Measurements from ENCODE around the gene SMYD1. TPM values are rescaled to one million over a fixed set of nuclear protein-coding genes. Genes with fewer than 3 reads are reported as not detected.

Gene SMYD1
- polyA plus RNA-seq, 1 donor from 2014 or later = not detected

- Histone ChIP-seq H4K20me1 (ENCODE audit: insufficient read depth) (no peaks in the 10 kb centered on the region), H3K79me2 (replicated peaks; ENCODE audit: insufficient read depth, low read length) (no peaks in the 10 kb centered on the region), H2AFZ (ENCODE audit: low read depth, low read length) (no peak overlapping the region), H3K4me3 (ENCODE audit: low read length) (no peak overlapping the region), H3K36me3 (ENCODE audit: insufficient read depth, low read length) (no peaks in the 10 kb centered on the region), H3K9me2 (ENCODE audit: insufficient read depth, low read length) (no peaks in the 10 kb centered on the region), H3K4me2 (ENCODE audit: low read length) (no peak overlapping the region), H3K27ac (ENCODE audit: low read length) (no peak overlapping the region), H3K27me3 (ENCODE audit: insufficient read depth, low read depth, low read length) (no peaks in the 10 kb centered on the region), H3K9me3 (ENCODE audit: low read length) (no peaks in the 10 kb centered on the region), H3K9ac (ENCODE audit: low read length) (no peak overlapping the region), H3F3A (ENCODE audit: insufficient read depth, low read length, poor library complexity, severe bottlenecking) (no peaks in the 10 kb centered on the region)
- TF ChIP-seq EP300 (conservative IDR thresholded peaks at IDR 0.05; ENCODE audit: poor library complexity, severe bottlenecking) (no peak), RAD21 (conservative IDR thresholded peaks at IDR 0.05) (no peak), MXI1 (conservative IDR thresholded peaks at IDR 0.05; ENCODE audit: poor library complexity, severe bottlenecking) (no peak), EZH2 (IDR thresholded peaks at IDR 0.05; ENCODE audit: borderline replicate concordance, insufficient read depth, low read length, poor library complexity, severe bottlenecking) (no peak), TAF1 (IDR thresholded peaks at IDR 0.05; ENCODE audit: low read depth) (no peak), CTCF (IDR thresholded peaks at IDR 0.05; ENCODE audit: poor library complexity, severe bottlenecking) (no peak), SMC3 (conservative IDR thresholded peaks at IDR 0.05; ENCODE audit: poor library complexity) (no peak), POLR2AphosphoS5 (IDR thresholded peaks at IDR 0.05) (no peak), REST (IDR thresholded peaks at IDR 0.05; ENCODE audit: borderline replicate concordance) (no peak)
Observed at GRCh38 chr2:88080545-88080944, 12.9 kb downstream of the SMYD1 start.

GRCh38 chr2:88081924-88082608 is 14.4 kb downstream of the SMYD1 start:
- no peaks in the 10 kb centered on the region for H3K27me3 ChIP-seq (ENCODE audit: insufficient read depth, low read depth, low read length)
- no peak overlapping the region for H3K4me2 ChIP-seq (ENCODE audit: low read length)
- no peak overlapping the region for H3K4me3 ChIP-seq (ENCODE audit: low read length)
- H4K20me1 ChIP-seq (ENCODE audit: insufficient read depth) = no peaks in the 10 kb centered on the region
- no peak overlapping the region for H3K9ac ChIP-seq (ENCODE audit: low read length)
- H2AFZ ChIP-seq (ENCODE audit: low read depth, low read length) = no peak overlapping the region
- H3K9me2 ChIP-seq (ENCODE audit: insufficient read depth, low read length) = no peaks in the 10 kb centered on the region
- H3K27ac ChIP-seq (ENCODE audit: low read length) = no peak overlapping the region
- no peak for TF ChIP-seq REST (IDR thresholded peaks at IDR 0.05; ENCODE audit: borderline replicate concordance)
- H3K9me3 ChIP-seq (ENCODE audit: low read length) = no peaks in the 10 kb centered on the region
- no peaks in the 10 kb centered on the region for H3K36me3 ChIP-seq (ENCODE audit: insufficient read depth, low read length)
- H3F3A ChIP-seq (ENCODE audit: insufficient read depth, low read length, poor library complexity, severe bottlenecking) = no peaks in the 10 kb centered on the region
- no peaks in the 10 kb centered on the region for H3K79me2 ChIP-seq (replicated peaks; ENCODE audit: insufficient read depth, low read length)

All from neural cell (in vitro differentiated cells).